ENCODE results near the gene KCNAB1. TPM values are rescaled to one million over a fixed set of nuclear protein-coding genes. Genes with fewer than 3 reads are reported as not detected.
A peak's percentile ranks its signal among the peaks of the same experiment; 100 is the strongest.

KCNAB1 gene
- total and polyA plus RNA-seq, 4 donors, result 8.9 to 45.8 (median 17.8) TPM

- DNase-seq (no peak), ATAC-seq (ENCODE audit: low FRiP score) (no peak)
- H3K9me3 ChIP-seq (ENCODE audit: control insufficient read depth, low read length), result no peaks in the 10 kb centered on the region
- no peak overlapping the region for H3K4me3 ChIP-seq (ENCODE audit: low read length in 2 of 2)
- no peaks in the 10 kb centered on the region for H3K36me3 ChIP-seq (ENCODE audit: control insufficient read depth in 1 of 2, insufficient read depth in 2 of 2, low read length in 1 of 2)
- intact Hi-C loops (cut with DNase I), result no loop called here
- H3K27me3 ChIP-seq (ENCODE audit: control insufficient read depth in 1 of 2, insufficient read depth in 2 of 2, low read length in 1 of 2), result no peaks in the 10 kb centered on the region
- H3K27ac ChIP-seq (ENCODE audit: low read depth in 1 of 2, low read length in 2 of 2), result no peak overlapping the region
- H3K4me1 ChIP-seq (ENCODE audit: control insufficient read depth in 1 of 2, insufficient read depth in 2 of 2, low read length in 2 of 2), result no peaks in the 10 kb centered on the region
- 87 to 88% methylated on average over 2 of the region's 2 CpGs for WGBS, 2 donors
These were observed 456.4 kb downstream of the KCNAB1 start for GRCh38 chr3:156576651-156577348.

GRCh38 chr3:156577736-156578135 lies 457.4 kb downstream of the KCNAB1 start:
- Histone ChIP-seq H3K9me3 (ENCODE audit: control insufficient read depth, low read length) (no peaks in the 10 kb centered on the region), H3K4me3 (ENCODE audit: low read length in 2 of 2) (no peak overlapping the region), H3K36me3 (ENCODE audit: control insufficient read depth in 1 of 2, insufficient read depth in 2 of 2, low read length in 1 of 2) (no peaks in the 10 kb centered on the region), H3K27me3 (ENCODE audit: control insufficient read depth in 1 of 2, insufficient read depth in 2 of 2, low read length in 1 of 2) (peaks cover 0 to 3% of the 10 kb centered on the region in 2 donors), H3K4me1 (ENCODE audit: control insufficient read depth in 1 of 2, insufficient read depth in 2 of 2, low read length in 2 of 2) (no peaks in the 10 kb centered on the region), H3K27ac (ENCODE audit: low read depth in 1 of 2, low read length in 2 of 2) (no peak overlapping the region)
- DNase-seq (no peak), ATAC-seq (ENCODE audit: low FRiP score) (no peak)
- intact Hi-C loops (cut with DNase I), result no loop called here

GRCh38 chr3:156579427-156579851 lies 459.1 kb downstream of the KCNAB1 start:
- peaks cover 0 to 3% of the 10 kb centered on the region in 2 donors for H3K27me3 ChIP-seq (ENCODE audit: control insufficient read depth in 1 of 2, insufficient read depth in 2 of 2, low read length in 1 of 2)
- 53 to 63% methylated on average over 2 of the region's 2 CpGs for WGBS, 2 donors
- ATAC-seq (ENCODE audit: low FRiP score) (no peak), DNase-seq (no peak)
- H3K4me1 ChIP-seq (ENCODE audit: control insufficient read depth in 1 of 2, insufficient read depth in 2 of 2, low read length in 2 of 2), result no peaks in the 10 kb centered on the region
- no peak overlapping the region for H3K4me3 ChIP-seq (ENCODE audit: low read length in 2 of 2)
- H3K9me3 ChIP-seq (ENCODE audit: control insufficient read depth, low read length), result no peaks in the 10 kb centered on the region
- no peaks in the 10 kb centered on the region for H3K36me3 ChIP-seq (ENCODE audit: control insufficient read depth in 1 of 2, insufficient read depth in 2 of 2, low read length in 1 of 2)
- no peak overlapping the region for H3K27ac ChIP-seq (ENCODE audit: low read depth in 1 of 2, low read length in 2 of 2)
- intact Hi-C loops (cut with DNase I), result no loop called here

GRCh38 chr3:156581033-156581432 lies 460.7 kb downstream of the KCNAB1 start:
- H3K9me3 ChIP-seq (ENCODE audit: control insufficient read depth, low read length), result no peaks in the 10 kb centered on the region
- no peak overlapping the region for H3K27ac ChIP-seq (ENCODE audit: low read depth in 1 of 2, low read length in 2 of 2)
- ATAC-seq (ENCODE audit: low FRiP score) (no peak), DNase-seq (no peak)
- H3K4me3 ChIP-seq (ENCODE audit: low read length in 2 of 2), result no peak overlapping the region
- no peaks in the 10 kb centered on the region for H3K4me1 ChIP-seq (ENCODE audit: control insufficient read depth in 1 of 2, insufficient read depth in 2 of 2, low read length in 2 of 2)
- 94 to 95% methylated on average over 4 of the region's 4 CpGs for WGBS, 2 donors
- no peaks in the 10 kb centered on the region for H3K36me3 ChIP-seq (ENCODE audit: control insufficient read depth in 1 of 2, insufficient read depth in 2 of 2, low read length in 1 of 2)
- intact Hi-C loops (cut with DNase I), result no loop called here
- peaks cover 0 to 3% of the 10 kb centered on the region in 2 donors for H3K27me3 ChIP-seq (ENCODE audit: control insufficient read depth in 1 of 2, insufficient read depth in 2 of 2, low read length in 1 of 2)

GRCh38 chr3:156581954-156582353 lies 461.6 kb downstream of the KCNAB1 start:
- Histone ChIP-seq H3K4me1 (ENCODE audit: control insufficient read depth in 1 of 2, insufficient read depth in 2 of 2, low read length in 2 of 2) (peaks cover 0 to 4% of the 10 kb centered on the region in 2 donors), H3K27ac (ENCODE audit: low read depth in 1 of 2, low read length in 2 of 2) (no peak overlapping the region), H3K36me3 (ENCODE audit: control insufficient read depth in 1 of 2, insufficient read depth in 2 of 2, low read length in 1 of 2) (no peaks in the 10 kb centered on the region), H3K9me3 (ENCODE audit: control insufficient read depth, low read length) (no peaks in the 10 kb centered on the region), H3K4me3 (ENCODE audit: low read length in 2 of 2) (no peak overlapping the region), H3K27me3 (ENCODE audit: control insufficient read depth in 1 of 2, insufficient read depth in 2 of 2, low read length in 1 of 2) (peaks cover 0 to 3% of the 10 kb centered on the region in 2 donors)
- no peak for ATAC-seq (ENCODE audit: low FRiP score)
- intact Hi-C loops (cut with DNase I), result no loop called here
- no peak for DNase-seq

- intact Hi-C loops (cut with DNase I), result no loop called here
- ATAC-seq (ENCODE audit: low FRiP score) (no peak), DNase-seq (no peak)
- Histone ChIP-seq H3K27me3 (ENCODE audit: control insufficient read depth in 1 of 2, insufficient read depth in 2 of 2, low read length in 1 of 2) (peaks cover 0 to 3% of the 10 kb centered on the region in 2 donors), H3K4me3 (ENCODE audit: low read length in 2 of 2) (no peak overlapping the region), H3K9me3 (ENCODE audit: control insufficient read depth, low read length) (no peaks in the 10 kb centered on the region), H3K27ac (ENCODE audit: low read depth in 1 of 2, low read length in 2 of 2) (no peak overlapping the region), H3K4me1 (ENCODE audit: control insufficient read depth in 1 of 2, insufficient read depth in 2 of 2, low read length in 2 of 2) (peaks cover 0 to 4% of the 10 kb centered on the region in 2 donors), H3K36me3 (ENCODE audit: control insufficient read depth in 1 of 2, insufficient read depth in 2 of 2, low read length in 1 of 2) (no peaks in the 10 kb centered on the region)
- 91% methylated on average over 4 of the region's 4 CpGs for WGBS, 2 donors
These were observed 462.3 kb downstream of the KCNAB1 start for GRCh38 chr3:156582532-156583183.

GRCh38 chr3:156583469-156583868 lies 463.1 kb downstream of the KCNAB1 start:
- no peak overlapping the region for H3K4me3 ChIP-seq (ENCODE audit: low read length in 2 of 2)
- peaks cover 0 to 4% of the 10 kb centered on the region in 2 donors for H3K4me1 ChIP-seq (ENCODE audit: control insufficient read depth in 1 of 2, insufficient read depth in 2 of 2, low read length in 2 of 2)
- no peaks in the 10 kb centered on the region for H3K36me3 ChIP-seq (ENCODE audit: control insufficient read depth in 1 of 2, insufficient read depth in 2 of 2, low read length in 1 of 2)
- intact Hi-C loops (cut with DNase I), result no loop called here
- H3K9me3 ChIP-seq (ENCODE audit: control insufficient read depth, low read length), result no peaks in the 10 kb centered on the region
- H3K27ac ChIP-seq (ENCODE audit: low read depth in 1 of 2, low read length in 2 of 2), result no peak overlapping the region
- no peak for ATAC-seq (ENCODE audit: low FRiP score)
- no peak for DNase-seq
- peaks cover 0 to 3% of the 10 kb centered on the region in 2 donors for H3K27me3 ChIP-seq (ENCODE audit: control insufficient read depth in 1 of 2, insufficient read depth in 2 of 2, low read length in 1 of 2)

GRCh38 chr3:156586905-156587759 lies 466.8 kb downstream of the KCNAB1 start:
- H3K36me3 ChIP-seq (ENCODE audit: control insufficient read depth in 1 of 2, insufficient read depth in 2 of 2, low read length in 1 of 2), result no peaks in the 10 kb centered on the region
- no peaks in the 10 kb centered on the region for H3K9me3 ChIP-seq (ENCODE audit: control insufficient read depth, low read length)
- DNase-seq (no peak), ATAC-seq (ENCODE audit: low FRiP score) (no peak)
- peaks cover 0 to 4% of the 10 kb centered on the region in 2 donors for H3K4me1 ChIP-seq (ENCODE audit: control insufficient read depth in 1 of 2, insufficient read depth in 2 of 2, low read length in 2 of 2)
- intact Hi-C loops (cut with DNase I), result no loop called here
- peaks cover 0 to under 1% of the 10 kb centered on the region in 2 donors for H3K27me3 ChIP-seq (ENCODE audit: control insufficient read depth in 1 of 2, insufficient read depth in 2 of 2, low read length in 1 of 2)
- peak overlapping the region in 1 of 2 donors; percentile 33 for H3K27ac ChIP-seq (ENCODE audit: low read depth in 1 of 2, low read length in 2 of 2)
- 30 to 33% methylated on average over 5 of the region's 5 CpGs for WGBS, 2 donors
- H3K4me3 ChIP-seq (ENCODE audit: low read length in 2 of 2), result no peak overlapping the region

Data from aorta (tissue), 5 donors.